ENCODE results near the gene AKIP1.
"Not testable (repeated sequence)": the region's sequence is repeated elsewhere in the genome, so short reads cannot be mapped to it uniquely, and the experiment has no call there.

Gene AKIP1

GRCh38 chr11:8917157-8917825 is 6.3 kb downstream of the AKIP1 start:
- no peak for DNase-seq

GRCh38 chr11:8922691-8923090 is 11.7 kb downstream of the AKIP1 start:
- no peak for DNase-seq

- DNase-seq: no peak
Observed at GRCh38 chr11:8925711-8926110, 14.7 kb downstream of the AKIP1 start.

GRCh38 chr11:8926236-8926635 is 15.2 kb downstream of the AKIP1 start:
- no peak for DNase-seq

GRCh38 chr11:8927233-8927632 is 16.2 kb downstream of the AKIP1 start:
- DNase-seq: no peak

- no peak for DNase-seq
Observed at GRCh38 chr11:8928205-8928604, 17.2 kb downstream of the AKIP1 start.

- DNase-seq: no peak
Observed at GRCh38 chr11:8928981-8929615, 18.1 kb downstream of the AKIP1 start.

- DNase-seq: no peak
Observed at GRCh38 chr11:8930456-8931175, 19.6 kb downstream of the AKIP1 start.

GRCh38 chr11:8932564-8933180 is 21.7 kb downstream of the AKIP1 start, which contains the start of gene C11orf16:
Gene C11orf16 (minus strand): TSS chr11:8932947. CDS start chr11:8932308, 639 bp downstream.
- peak; percentile 38 for DNase-seq

GRCh38 chr11:8933931-8934330 is 22.9 kb downstream of the AKIP1 start:
- DNase-seq: no peak

- no peak for DNase-seq
Observed at GRCh38 chr11:8934742-8935488, 23.9 kb downstream of the AKIP1 start.

GRCh38 chr11:8935789-8936188 is 24.8 kb downstream of the AKIP1 start:
- not testable (repeated sequence) for DNase-seq

- no peak for DNase-seq
Observed at GRCh38 chr11:8937159-8937558, 26.2 kb downstream of the AKIP1 start.

- no peak for DNase-seq
Observed at GRCh38 chr11:8937659-8938058, 26.7 kb downstream of the AKIP1 start.

GRCh38 chr11:8941341-8942103 is 30.5 kb downstream of the AKIP1 start:
- DNase-seq: no peak

GRCh38 chr11:8942518-8943066 is 31.6 kb downstream of the AKIP1 start, which contains the start of gene ASCL3:
Gene ASCL3 (minus strand): TSS chr11:8943016. CDS start chr11:8938161, 4,855 bp downstream.
- no peak for DNase-seq

- no peak for DNase-seq
Observed at GRCh38 chr11:8947230-8947943, 36.4 kb downstream of the AKIP1 start.

- no peak for DNase-seq
Observed at GRCh38 chr11:8948886-8949285, 37.9 kb downstream of the AKIP1 start.

- DNase-seq: no peak
Observed at GRCh38 chr11:8956860-8957259, 45.9 kb downstream of the AKIP1 start.

GRCh38 chr11:8959546-8960166 is 48.7 kb downstream of the AKIP1 start:
- DNase-seq: peak; percentile 58
